Activated T-cell treated with anti-CD3 and anti-CD28 coated beads, Interleukin-2, amount 50 U/mL, for 1 hour (primary cell): ENCODE measurements around the gene FERMT1.
"Not testable (repeated sequence)": the region's sequence is repeated elsewhere in the genome, so short reads cannot be mapped to it uniquely, and the experiment has no call there.

Experiments used
- DNase-seq: peaks from one replicate; pipeline ENCODE4 v3.0.0-alpha.2; 2020

Gene FERMT1

DNA sequence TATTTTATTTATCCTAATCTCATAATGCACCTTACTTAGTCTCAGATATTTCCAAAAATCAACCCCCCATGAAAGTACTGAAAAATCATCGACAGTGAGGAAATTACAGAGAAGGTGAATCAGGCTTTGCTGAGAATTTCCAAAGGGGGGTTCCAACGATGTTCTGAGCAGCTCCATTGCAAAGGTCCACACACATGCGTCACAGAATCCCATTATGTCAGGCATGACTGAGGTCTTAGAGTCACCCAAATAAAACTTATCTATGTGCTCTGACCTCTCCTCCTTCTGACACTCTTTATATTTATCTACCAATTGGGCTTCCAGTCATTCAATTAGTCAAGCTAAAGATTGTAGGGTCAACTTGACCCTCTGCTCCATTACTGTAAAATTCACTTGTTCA is 56.2 kb downstream of the FERMT1 start:
- DNase-seq, result no peak

DNA sequence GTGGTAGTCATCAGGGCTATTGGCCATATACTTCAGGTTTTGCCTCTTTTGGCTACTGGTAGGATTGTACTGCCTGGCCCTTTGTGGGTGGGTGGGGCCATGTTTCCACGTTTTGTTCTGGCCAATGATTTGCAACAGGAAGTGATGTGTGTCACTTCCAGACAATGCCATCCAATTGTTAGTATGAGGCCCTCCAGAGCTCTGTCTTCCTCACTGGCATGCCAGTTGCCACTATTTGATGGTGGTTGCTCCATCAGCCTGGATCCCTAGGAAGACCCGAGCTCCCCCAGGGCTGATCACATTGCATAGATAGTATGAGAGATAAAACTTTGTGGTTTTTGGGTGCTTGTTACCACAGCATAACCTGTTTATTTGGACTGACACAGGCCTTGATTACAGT is 61.3 kb downstream of the FERMT1 start:
- no peak for DNase-seq

DNA sequence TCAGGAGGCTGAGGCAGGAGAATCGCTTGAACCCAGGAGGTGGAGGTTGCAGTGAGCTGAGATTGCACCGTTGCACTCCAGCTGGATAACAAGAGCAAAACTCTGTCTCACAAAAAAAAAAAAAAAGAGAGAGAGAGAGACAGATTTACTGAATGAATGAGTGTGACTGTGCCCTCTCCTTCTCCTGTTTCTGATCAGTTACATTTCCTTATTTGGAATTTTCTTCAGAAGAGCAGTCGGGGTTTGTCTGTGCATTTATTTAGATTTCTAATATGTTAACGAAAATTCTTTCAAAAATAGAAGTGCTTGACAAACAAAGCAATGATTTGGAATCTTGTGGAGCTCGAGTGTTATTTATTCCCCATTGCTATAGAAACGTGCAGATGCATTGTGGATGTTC is 62.6 kb downstream of the FERMT1 start:
- no peak for DNase-seq

DNA sequence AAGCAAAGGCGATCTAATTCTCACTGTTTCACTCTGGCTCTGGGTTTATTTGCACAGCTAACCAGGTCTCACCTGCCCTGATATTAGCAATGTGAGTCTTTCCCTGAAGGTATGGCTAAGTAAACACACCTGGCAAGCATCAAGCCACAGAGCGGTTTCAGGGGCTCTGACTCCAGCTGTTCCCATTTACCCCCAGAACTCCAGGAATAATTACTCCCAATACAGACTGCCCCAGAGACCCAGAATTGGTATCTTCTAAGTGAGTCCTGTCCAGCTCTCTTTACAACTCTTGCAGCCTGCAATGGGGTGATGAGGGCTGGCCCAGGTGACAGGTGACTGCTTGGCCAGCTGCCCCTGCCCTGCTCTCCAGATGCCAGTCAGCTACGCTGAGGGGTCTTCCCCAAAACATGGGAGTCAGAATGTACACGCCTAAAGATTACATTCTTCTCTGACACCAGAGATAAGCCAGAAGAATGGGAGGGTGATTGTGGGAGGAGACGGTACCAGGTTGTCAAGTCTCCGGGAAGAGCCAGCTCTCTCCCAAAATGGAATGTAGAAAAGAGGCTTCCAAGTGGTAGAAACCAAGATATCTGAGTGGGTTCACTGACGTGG is 64.0 kb downstream of the FERMT1 start:
- DNase-seq, result no peak

DNA sequence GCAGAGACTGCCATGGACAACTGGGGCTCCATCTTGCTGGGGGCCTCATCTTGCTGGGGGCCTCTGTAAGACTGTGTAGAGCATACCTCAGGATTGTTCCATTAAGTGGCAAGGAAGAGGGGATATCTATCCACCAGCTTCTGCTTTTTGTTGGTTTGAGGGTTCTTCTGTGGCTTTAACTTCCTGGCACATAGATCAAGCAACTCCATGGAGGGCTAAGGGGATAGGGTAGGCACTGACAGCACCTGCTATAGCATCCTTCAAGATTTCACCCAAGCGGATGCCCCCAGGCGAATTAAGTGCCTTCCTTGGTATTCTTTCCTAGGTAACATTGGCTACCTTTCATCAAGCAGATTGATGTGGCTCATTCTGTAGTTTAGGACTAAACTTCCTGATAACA is 65.1 kb downstream of the FERMT1 start:
- no peak for DNase-seq

DNA sequence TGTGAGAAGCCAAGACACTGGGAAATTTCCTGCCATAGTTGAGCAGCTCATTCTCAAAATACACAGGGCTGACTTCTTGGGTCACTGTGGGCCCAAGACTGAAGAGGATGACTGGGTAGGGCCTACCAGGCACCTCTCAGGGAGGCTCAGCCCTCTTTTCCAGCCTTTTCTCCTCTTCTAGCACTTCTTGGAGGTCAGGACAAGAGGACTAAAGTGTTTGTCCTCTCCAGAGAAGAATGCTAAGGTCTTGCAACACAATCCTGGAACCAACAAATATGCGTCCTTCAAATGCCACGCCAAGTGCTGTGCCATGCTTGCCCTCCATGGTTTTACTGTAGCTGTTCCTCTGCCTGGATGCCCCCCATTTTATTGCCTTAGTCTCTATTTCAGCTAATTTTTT is 65.7 kb downstream of the FERMT1 start:
- DNase-seq, result no peak

DNA sequence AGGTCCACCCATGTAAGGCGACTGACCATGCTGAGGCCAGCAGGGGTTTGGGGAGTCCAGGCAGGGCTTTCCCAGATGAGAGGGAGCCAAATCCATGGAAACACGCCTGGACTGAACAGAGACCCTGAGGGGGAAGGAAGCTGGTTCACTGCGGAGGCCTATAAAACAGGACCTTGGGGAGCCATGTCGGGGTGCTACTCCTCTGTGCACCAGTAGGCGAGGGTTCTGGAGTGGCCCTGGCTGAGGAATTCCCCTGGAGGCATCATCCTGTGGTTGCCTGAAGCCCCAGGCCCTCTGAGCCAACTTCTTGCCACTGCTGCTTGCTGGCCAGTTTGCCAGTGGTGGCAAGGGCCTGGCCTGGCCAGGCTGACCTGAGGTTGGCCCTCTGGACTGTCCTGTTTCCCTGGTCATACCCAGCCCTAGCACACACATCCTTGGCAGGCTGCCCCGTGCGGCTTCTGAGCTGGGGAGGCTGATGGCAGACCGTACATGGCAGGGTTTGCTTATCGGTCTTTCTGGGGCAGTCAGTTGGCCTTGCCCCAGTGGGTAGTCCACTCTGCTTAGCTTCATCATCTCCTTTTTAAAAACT is 66.8 kb downstream of the FERMT1 start:
- no peak for DNase-seq

DNA sequence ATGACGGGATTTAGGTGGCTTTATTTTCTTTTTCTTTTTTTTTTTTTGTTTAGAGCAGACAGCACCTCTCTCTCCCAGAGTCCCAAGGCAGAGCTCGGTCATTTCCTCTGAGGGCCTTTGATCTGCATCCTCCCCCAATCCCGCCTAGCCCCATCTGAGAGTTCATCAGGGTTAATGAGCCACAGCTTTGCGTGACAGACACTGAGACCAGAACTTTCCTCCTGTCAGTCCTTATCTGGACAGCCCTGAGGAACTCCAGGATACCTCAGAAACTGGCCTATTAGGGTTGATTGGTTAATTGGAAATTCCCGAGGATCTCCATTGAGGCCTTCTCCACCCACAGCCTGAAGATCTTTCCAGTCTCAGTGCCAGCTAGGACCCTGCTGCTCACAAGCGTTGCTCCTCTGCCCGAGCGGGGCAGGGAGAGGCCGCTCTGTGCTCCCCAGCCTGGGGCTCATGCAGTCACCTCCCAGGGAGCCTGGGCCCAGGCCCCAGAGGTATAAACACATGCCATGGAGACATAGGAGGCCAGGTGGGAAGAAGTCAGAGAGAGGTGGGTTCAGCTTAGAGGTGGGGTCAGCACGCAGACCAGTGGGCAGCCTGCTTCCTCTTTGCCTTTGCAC is 67.6 kb downstream of the FERMT1 start:
- no peak for DNase-seq

DNA sequence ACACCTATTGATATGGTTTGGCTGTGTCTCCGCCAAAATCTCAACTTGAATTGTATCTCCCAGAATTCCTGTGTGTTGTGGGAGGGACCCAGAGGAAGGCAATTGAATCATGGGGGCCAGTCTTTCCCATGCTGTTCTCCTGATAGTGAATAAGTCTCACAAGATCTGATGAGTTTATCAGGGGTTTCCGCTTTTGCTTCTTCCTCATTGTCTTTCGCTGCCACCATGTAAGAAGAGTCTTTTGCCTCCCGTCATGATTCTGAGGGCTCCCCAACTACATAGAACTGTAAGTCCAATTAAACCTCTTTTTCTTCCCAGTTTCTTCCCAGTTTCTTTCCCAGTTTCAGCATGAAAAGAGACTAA is 68.2 kb downstream of the FERMT1 start:
- DNase-seq, result not testable (repeated sequence)

DNA sequence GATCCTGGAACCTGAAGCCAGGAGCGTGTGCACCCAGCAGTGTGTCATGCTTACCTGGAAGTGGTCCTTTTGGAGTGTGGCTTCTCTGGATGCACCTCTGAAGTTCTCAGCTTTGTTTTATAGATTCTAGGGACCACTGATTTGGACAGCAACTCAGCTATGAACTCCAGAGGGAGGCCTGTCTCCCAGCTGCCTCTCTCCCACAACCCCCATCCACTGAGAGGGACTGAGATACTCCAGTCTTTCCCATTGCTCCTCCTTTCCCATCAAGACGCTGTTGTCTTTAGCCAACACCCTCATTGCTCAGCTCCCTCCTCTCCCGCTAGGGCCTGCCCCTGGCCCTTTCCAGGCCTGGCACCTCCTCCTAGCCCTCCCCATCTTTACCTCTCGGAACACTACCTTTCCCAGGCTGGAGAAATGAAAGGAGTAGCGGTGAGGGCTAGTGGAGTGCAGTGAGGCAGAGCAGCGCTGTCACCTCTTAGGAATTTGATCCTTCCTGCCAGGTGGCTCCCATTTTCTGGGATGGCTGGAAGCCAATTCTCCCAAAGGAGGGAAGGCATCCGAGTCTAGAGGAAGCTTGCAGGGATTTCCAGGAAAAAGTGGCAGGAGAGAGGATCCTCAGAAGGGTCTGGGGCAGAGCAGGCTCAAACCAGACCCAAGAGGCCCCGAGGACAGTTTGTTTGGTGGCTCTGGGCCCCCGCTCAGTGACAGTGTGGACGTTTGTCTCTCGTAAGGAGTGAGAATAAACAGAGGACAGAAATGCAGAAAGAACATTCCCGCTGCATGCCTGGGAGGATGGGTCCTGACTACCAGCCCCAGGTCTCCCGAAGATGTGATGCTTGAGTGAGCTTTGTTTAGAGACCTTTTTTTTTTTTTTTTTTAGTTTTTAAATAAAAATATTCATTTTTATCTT is 68.8 kb downstream of the FERMT1 start, which contains the start of gene LRRN4:
TSS of gene LRRN4 (minus strand) at position 285 of the 913 bp plus-strand sequence. CDS start 1,261 bp downstream, outside the sequence.
- DNase-seq, result no peak

DNA sequence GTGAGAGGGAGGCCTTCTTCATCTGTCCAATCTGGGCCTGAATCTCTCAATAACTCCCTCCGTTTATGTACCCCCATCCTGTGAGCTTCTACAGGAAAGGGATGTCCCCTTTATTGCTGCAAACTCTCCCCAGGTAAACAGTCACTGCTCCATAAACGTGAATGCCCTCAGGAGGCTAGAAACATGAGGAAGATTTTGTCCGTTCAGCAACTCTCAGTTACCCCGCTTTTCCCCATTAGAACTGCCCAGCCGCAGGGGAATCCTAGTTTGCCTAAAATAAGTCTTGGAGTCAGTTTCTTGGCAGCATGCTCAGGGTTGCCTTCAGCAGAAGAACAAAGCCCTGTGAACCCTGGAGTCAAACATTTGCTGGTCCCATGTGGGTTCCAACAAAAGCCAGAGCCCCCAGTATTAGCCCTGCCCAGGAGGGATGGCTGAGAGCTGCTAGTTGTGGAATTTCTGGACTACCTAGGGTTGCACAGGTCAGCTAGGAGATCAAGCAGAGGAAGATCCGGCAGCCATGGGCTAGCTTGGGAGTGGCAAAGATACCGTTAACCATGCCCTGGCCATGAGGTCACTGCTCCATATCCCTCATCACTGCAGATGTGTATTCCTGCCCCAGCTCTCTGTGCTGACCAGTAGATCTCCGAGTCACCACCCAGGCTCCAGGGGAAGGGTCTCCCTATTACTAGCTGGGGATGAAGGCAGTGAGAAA is 69.6 kb downstream of the FERMT1 start:
- no peak for DNase-seq

DNA sequence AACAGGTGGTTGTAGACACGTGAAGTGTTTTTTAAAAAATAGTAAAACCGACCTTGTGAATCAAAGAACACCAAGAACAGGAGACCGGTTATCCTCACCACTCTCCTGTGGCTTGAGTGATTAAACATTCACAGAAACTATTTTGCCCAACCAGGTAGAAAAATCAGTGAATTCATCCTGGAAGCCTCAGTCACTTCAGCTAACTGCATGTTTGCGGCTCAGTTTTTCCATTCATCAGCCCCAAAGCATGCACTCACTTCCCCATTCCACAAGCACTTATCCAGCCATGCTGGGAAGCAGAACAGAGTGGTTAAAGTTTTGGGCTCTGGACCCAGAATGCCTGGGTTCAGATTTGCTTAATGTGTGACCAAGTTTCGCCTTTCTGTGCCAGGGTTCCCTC is 71.3 kb downstream of the FERMT1 start:
- no peak for DNase-seq

DNA sequence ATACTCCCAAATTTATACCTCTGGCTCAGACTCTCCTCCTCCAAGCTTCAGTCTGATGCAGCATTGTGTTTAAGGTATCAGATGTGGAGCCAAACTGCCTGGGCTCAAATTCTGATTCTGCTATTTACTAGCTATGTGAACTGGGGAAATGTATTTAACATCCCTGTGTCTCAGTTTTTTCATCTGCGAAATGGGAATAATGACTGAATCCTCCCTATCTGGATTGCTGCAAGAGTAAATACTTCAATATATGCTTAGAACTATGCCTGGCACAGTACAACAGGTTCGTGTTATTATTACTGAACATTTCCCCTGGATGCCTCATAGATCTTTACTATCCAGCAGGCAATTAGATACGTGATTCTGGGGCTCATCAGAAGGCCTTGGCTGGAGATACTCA is 74.4 kb downstream of the FERMT1 start:
- DNase-seq, result no peak

DNA sequence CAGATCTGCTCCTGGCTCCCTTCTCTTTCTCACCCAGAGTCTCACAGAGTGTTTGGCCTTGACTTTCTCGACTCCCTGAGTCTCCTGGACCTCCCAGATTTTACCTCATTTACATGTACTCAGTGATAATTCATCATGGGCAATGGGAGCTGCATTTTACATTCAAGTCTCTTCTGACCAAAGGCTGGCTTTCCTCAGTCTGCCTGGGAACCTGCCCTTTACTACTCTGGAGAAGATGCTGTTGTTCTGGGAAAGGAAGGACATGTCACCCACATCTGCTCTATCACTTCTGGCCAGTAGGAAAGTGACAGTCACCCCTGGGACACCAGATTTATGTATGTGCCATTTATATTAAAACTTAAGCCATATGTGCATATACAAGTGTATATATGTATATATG is 76.4 kb downstream of the FERMT1 start:
- no peak for DNase-seq

DNA sequence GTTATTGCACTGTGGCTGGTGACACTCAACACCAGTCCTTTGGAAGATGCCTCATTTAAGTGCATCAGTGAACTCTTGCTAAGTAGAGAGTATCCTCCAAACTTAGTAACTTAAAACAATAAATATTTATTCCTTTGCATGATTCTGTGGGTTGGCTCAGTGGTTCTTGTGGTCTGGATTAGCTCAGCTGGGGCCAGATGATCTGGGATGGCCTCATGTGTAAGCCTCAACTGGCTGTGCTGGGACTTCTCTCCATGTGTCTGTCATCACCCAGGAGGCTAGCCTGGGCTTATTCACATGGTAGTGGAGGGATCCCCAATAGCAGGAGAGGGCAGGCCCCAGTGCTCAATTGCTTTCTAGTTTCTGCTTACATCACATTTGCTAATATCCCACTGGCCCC is 77.3 kb downstream of the FERMT1 start:
- DNase-seq, result no peak

DNA sequence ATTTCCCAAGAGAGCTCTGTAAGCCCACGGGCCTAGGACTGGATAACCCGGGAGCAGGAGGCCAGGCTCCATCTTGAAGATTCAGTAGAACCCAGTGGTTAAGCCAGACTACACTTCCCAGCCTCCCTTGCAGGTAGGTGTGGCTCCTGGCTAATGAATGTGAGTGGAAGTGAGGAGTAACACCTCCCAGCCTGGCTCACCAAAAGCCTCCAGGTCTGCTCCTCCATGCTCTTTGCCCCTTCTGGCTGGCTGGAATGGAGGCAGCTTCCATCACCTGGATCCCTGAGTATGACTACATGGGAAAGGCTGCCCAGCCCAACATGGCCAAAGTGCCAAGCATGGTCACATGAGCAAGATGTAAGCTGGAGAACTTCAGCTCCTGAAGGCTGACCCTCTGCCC is 78.7 kb downstream of the FERMT1 start:
- no peak for DNase-seq

DNA sequence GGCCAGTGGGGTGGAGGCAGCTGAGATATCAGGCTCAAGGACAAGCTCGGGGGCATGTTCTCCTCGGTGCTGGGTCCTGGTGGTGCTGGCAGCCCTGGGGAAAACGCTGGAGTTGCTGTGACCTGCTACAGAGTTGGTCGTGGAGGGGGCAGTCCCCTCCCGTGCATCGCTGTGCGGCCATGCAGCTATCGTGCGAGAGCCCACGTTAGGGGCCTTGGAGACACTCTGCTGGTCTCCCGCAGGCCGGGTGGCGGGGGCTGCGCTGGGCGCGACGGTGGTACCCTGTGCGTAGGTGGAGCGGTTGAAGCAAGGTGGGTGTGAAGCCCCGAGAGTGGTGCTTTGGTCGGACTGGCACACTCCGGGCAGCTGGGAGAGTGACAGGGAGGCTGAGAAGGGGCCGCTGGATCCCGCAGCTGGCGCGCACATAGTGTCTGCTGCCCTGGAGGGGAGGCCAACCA is 81.0 kb downstream of the FERMT1 start:
- no peak for DNase-seq

DNA sequence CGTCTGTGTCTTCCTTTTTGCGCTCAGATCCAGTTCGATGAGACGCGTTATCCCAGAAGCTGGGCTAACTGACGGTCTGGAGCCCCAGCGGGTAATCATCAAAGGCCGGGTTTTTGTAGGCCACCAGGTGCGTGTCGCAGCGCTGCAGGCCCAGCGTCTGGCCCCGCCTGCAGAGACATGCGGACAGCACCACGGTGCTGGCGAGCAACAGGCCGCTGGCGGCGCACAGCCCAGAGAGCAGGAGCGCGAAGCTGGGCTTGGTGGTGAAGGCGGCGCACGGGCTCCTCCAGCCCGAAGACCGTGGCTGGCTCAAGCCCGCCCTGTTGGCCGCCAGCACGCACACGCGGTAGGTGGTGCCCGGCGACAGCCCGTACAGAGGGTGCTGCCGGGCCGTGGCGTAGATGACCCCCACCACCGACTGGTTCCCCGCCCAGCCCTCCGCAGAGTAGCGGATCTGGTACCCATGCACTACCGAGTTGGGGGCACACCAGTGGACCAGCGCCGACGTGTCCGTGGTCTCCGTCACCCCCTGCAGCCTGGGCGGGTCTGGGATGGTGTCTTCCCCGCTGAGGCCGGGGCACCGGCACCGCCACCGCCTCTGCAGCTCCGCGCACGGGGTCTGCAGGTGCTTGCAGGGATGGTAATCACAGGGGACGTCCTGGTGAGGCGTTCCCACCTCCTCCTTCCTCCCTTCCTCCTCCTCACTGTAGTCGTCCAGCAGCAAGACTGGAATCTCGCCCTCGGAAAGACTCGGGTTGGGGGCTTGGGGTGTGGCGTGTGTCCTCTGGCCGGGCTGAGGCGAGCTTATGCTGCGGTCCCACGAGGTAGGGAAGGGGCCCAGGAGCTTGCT is 81.6 kb downstream of the FERMT1 start:
- DNase-seq, result no peak

DNA sequence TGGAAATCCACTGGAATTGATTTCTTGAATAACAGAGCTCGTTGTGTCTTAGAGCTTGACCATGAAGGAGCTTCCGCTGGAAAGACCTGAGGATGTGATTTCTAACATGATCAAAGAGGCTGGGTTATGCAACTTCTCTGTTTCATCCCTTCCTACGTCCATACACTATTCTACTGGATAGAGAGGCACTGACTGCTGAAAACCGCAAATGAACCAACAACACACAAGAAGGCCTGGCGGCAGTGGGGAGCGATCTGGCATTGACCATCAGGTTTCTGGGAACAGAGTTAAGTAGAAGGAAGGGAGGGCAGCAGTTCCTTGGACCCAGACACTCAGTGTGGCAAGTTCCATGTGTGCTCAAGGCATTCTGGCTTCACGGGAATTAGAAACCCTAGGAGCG is 82.3 kb downstream of the FERMT1 start:
- DNase-seq, result no peak

DNA sequence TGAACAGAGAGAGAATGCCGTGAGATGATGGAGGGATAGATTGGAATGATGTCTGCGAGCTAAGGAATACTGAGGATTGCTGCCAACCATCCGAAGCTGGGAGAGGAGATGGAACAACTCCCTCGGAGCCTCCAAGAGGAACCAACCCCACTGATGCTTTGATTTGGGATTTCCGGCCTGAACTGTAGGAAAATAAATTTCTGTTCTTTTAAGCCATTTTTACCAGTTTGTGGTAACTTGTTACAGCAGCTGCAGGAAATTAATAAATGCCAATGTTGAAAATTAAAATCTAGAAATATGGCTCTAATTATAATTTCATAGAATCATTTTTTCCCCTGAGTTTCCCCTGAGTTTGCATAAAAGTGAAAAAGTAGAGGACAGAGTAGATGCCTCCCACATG is 83.1 kb downstream of the FERMT1 start:
- no peak for DNase-seq

DNA sequence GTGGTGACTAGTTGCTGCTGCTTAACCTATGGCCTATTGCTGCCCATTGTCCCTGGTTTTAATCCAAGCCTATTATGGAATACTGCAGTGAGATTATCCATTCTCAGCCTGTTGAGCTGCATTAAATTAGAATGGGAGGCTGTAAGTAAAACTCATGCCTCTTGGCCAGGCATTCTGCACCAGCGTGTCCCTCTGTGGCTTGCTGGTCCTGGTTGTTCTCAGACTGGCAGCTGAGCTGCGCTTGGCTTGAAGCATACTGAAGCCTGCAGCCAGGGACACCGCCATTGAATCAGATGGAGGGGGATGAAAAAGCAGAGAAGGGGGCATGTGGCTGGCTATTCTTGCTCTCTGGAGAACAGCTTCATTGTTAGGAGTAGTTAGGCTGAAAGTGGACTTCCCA is 84.6 kb downstream of the FERMT1 start:
- no peak for DNase-seq

DNA sequence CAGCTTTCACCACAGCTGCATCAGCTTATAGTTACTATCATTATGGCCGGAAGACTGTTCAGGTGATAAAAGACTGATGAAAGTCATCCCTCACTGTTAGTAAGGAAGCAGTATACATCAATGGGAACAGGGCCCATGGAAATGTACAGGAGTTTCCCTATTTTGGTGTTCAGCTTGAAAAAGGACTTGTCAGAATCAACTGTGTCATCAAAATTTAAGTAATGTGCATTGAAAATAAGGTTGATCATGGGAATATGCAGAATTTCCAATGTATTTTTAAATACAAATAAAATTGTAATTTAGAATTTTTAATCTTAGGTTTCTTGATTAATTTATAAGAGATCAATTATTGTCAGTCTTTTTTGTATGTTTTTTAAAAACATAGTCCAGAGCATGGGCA is 85.7 kb downstream of the FERMT1 start:
- no peak for DNase-seq
